Activated CD8-positive, alpha-beta memory T cell treated with anti-CD3 and anti-CD28 coated beads for 1 hour (primary cell): ENCODE data around the gene DNAH3.
"Not testable (repeated sequence)": the region's sequence is repeated elsewhere in the genome, so short reads cannot be mapped to it uniquely, and the experiment has no call there.

Experiments used
- DNase-seq, 2 donors: peaks; one replicate each; pipeline ENCODE4 v3.0.0-alpha.2; 2020; ENCODE audit warnings: low read depth in 1 of 2; ENCODE audit errors: extremely low read depth in 1 of 2

Gene DNAH3

DNA sequence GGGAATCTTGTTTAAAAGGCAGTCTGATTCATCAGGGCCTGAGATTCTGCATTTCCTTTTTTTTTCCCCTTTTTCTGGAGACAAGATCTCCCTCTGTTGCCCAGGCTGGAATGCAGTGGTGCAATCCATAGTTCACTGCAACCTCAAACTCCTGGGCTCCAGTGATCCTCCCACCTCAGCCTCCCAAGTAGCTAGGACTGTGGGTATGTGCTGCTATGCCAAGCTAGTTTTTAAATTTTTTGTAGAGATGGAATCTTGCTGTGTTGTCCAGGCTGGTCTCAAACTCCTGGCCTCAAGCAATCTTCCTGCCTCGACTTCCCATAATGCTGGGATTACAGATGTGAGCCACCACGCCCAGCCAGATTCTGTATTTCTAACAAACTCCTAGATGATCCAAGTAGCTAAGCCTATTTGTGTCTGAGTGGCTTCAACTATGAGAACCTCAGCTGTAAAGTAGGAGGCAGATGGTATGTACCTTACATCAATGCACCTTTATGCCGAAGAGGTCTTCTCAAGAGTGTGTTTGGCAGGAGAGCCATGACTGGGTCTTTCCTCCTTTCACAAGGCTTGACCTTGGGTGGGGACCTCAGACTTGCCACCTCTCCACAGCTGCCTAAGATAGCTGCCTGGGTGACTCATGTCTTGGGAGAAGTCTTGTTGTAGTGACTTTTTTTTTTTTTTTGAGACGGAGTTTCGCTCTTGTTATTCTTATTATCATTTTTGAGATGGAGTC, 18.8 kb upstream of the DNAH3 start:
- no peak for DNase-seq

- DNase-seq: no peak
Observed at GRCh38 chr16:21167929-21168602, 17.4 kb upstream of the DNAH3 start.

GRCh38 chr16:21167360-21167759, 16.7 kb upstream of the DNAH3 start:
- DNase-seq: no peak

GRCh38 chr16:21166561-21166961, 15.9 kb upstream of the DNAH3 start:
- DNase-seq: no peak

DNA sequence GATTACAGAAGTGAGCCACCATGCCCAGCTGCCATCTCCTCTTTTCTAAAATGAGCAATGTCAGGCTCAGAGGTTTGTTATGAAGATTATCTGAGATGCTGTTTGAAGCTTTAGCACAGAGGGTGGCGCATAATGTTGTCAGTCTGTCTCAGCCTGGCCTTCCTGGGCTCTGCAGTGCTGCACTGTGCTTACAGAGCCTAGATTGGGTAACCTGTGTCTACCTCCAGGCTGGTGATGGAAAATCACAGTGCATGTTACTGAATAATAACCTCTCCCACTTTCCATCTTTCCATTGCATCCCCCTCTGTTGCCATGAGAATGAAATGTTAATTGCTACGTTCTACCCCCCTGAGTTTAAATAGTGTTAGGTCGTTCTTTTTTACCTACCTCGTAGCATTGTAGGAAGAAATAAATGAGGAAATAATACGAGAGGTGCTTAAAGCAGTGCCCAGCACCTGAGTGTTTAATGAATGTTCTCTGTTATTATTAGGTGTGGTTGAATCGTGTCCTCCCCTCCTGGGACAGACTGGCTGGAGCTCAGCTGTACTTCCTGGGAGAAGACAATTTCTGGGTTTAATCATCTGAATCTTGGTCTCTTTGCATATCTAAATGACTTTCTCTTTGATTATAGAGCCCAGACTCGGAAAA, 14.0 kb upstream of the DNAH3 start:
- no peak for DNase-seq

DNA sequence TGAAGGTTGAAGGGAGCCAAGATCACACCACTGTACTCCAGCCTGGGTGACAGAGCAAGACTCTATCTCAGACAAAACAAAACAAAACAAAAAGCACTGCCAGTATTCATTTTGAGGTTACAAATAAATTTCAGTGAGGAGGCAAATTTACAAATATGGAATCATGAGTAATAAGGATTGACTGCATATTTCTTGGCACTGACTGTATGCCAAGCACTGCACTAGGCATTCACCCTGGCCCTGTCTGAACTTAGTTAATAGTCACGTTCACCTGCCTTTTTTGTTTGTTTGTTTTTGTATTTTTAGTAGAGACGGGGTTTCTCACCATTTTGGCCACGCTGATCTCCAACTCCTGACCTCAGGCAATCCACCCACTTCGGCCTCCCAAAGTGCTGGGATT, 12.9 kb upstream of the DNAH3 start:
- DNase-seq: no peak

- DNase-seq: no peak
Observed at GRCh38 chr16:21162661-21163151, 12.1 kb upstream of the DNAH3 start.

DNA sequence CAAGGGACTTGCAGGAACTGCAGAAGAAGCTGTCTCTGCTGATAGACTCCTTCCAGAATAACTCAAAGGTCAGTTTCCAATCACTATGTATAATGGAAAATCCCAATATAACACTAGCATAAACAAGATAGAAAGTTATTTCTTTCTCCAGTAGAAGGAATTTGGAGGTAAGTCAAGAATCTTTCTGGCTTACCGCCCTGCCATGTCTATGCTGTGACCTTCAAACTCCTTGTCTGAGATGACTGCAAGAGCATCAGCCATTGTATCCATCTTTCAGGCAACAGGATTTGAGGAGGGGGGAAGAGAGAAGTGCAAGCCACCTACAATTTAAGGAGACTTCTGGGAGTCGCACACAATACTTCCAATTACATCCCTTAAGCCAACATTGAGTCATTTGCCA, 10.6 kb upstream of the DNAH3 start:
- no peak for DNase-seq

DNA sequence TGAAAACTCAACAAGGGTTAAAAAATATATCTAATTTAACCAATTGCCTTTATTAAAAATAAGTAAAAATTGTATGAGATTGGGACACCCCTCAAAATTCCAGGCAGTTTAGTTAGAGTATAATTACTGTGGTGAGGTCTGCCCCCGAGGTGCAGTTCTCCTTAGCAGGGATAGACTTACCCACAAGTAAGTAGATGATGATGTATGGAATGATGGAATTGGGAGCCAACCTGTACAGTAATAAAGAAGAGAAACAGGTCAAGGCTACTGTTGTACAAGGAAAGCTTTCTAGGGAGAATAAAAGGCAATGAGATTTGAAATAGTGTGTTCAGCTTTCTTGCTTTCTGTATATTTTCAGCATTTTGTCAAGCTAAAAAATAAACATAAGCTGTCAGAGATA, 9.6 kb upstream of the DNAH3 start:
- DNase-seq: no peak

GRCh38 chr16:21159281-21159951, 8.8 kb upstream of the DNAH3 start:
- peak in 1 of 2 donors; percentile 1 for DNase-seq

DNA sequence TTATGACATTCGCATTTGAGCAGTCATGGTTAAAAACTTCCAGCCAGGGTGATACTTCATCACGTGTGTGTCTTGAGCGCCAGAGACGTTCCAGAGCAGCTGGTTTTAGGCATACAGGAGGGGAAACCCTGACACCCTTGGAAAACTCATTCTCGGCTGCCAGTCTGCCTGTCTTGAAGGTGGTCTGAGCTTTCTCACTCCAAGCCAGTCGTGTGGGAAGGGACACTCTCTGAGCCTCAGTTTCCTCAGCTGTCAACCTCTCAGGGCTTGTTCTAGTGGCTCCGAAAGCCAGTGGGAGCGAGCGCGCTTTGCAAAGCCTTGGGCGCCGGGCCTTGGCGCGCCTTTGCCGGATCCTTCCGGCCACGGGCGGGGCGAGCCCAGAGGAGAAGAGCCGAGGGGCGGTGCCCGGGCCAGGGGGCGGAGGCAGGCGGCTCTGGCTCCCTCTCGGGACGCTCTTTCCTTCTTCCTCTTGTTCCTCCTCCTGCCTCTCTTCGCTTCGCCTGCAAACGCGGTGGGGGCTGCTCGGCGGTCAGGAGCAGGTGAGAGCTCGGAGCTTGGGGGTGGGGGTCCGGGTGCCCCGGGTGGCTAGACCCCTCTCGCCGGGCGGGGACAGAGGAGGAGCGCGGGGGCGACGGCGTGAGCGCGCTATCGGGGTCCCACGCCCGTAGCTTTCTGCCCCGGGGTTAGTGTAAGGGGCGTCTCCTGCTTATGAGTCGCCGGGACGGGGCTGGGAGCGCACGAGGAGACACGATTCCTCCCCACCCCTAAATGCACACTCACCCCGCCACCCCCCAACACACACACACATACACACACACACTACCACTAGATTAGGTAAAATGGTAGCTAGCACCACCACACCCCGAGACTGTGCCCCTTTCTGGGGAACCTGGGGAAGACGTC, 7.8 kb upstream of the DNAH3 start, which contains the start of gene LDAF1:
LDAF1 (plus strand) TSS at position 467 of the 903 bp plus-strand sequence. CDS start 2,509 bp downstream, outside the sequence.
- DNase-seq: peak; percentile 30 to 67

DNA sequence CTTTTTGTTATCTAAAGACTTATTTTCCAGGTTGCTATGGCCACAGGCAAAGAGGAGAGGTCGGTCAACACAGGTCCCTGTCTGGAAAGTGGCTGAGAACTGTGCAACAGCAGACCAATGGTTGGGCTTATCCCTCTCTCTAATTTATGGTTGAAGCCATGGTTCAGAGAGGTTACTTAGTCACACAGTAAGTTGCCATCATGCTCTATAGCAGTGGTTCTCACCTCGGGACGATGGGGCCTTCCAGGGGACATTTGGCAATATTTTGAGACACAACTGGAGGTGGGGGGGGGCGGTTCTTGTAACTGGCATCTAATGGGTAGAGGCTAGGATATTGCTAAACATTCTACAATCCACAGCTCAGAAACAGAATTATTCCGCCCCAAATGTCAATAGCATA, 7.0 kb upstream of the DNAH3 start:
- no peak for DNase-seq

- no peak for DNase-seq
Observed at GRCh38 chr16:21156767-21157467, 6.3 kb upstream of the DNAH3 start.

GRCh38 chr16:21156011-21156410, 5.4 kb upstream of the DNAH3 start:
- not testable (repeated sequence) for DNase-seq

GRCh38 chr16:21153124-21153729, 2.6 kb upstream of the DNAH3 start:
- DNase-seq: not testable (repeated sequence)

GRCh38 chr16:21152160-21153030, 1.7 kb upstream of the DNAH3 start:
- not testable (repeated sequence) for DNase-seq

GRCh38 chr16:21145738-21146137, 4.9 kb downstream of the DNAH3 start:
- DNase-seq: no peak

GRCh38 chr16:21134053-21134452, 16.6 kb downstream of the DNAH3 start:
- no peak for DNase-seq
